Measurements from ENCODE around the gene TPO.

TPO gene

GRCh38 chr2:1546023-1546591 lies 132.8 kb downstream of the TPO start:
- TF ChIP-seq POLR2AphosphoS5 (IDR thresholded peaks at IDR 0.05; ENCODE audit: low read depth, low read length) (no peak), SIN3A (IDR thresholded peaks at IDR 0.05; ENCODE audit: borderline replicate concordance, insufficient read depth, low read length) (no peak), FOXP2 (optimal IDR thresholded peaks at IDR 0.05; ENCODE audit: borderline replicate concordance, extremely low read depth, extremely low read length, insufficient read depth) (no peak), TAF1 (IDR thresholded peaks at IDR 0.05; ENCODE audit: borderline replicate concordance, insufficient read depth, low read length) (no peak)
- TF ChIP-seq, protein P1, sequence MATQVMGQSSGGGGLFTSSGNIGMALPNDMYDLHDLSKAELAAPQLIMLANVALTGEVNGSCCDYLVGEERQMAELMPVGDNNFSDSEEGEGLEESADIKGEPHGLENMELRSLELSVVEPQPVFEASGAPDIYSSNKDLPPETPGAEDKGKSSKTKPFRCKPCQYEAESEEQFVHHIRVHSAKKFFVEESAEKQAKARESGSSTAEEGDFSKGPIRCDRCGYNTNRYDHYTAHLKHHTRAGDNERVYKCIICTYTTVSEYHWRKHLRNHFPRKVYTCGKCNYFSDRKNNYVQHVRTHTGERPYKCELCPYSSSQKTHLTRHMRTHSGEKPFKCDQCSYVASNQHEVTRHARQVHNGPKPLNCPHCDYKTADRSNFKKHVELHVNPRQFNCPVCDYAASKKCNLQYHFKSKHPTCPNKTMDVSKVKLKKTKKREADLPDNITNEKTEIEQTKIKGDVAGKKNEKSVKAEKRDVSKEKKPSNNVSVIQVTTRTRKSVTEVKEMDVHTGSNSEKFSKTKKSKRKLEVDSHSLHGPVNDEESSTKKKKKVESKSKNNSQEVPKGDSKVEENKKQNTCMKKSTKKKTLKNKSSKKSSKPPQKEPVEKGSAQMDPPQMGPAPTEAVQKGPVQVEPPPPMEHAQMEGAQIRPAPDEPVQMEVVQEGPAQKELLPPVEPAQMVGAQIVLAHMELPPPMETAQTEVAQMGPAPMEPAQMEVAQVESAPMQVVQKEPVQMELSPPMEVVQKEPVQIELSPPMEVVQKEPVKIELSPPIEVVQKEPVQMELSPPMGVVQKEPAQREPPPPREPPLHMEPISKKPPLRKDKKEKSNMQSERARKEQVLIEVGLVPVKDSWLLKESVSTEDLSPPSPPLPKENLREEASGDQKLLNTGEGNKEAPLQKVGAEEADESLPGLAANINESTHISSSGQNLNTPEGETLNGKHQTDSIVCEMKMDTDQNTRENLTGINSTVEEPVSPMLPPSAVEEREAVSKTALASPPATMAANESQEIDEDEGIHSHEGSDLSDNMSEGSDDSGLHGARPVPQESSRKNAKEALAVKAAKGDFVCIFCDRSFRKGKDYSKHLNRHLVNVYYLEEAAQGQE (IDR thresholded peaks at IDR 0.05; ENCODE audit: insufficient read depth in 1 of 2, low read depth in 2 of 2, low read length in 2 of 2), result no peak

DNA sequence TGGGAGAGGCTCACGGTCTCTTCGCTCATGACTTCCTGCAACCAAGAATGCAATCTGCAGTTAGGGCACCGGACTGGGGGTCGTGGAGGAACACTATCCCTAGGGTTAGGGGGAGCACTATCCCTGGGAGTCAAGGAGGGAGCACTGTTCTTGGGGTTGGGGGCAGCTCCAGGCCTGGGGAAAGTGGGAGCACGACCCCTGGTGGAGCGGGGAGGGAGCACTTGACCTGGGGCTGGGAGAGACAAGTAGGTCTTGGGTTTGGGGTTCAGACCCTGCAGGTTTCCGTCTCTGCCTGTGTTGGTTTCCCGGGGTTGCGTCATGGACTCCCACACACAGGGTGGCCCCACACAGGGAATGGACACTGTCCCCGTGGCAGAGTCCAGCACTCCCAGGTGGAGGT lies 133.6 kb downstream of the TPO start:
- TF ChIP-seq POLR2AphosphoS5 (IDR thresholded peaks at IDR 0.05; ENCODE audit: low read depth, low read length), result no peak
- TF ChIP-seq, protein P1 (IDR thresholded peaks at IDR 0.05; ENCODE audit: insufficient read depth in 1 of 2, low read depth in 2 of 2, low read length in 2 of 2), result no peak
- TF ChIP-seq SIN3A (IDR thresholded peaks at IDR 0.05; ENCODE audit: borderline replicate concordance, insufficient read depth, low read length), result no peak
- no peak for TF ChIP-seq FOXP2 (optimal IDR thresholded peaks at IDR 0.05; ENCODE audit: borderline replicate concordance, extremely low read depth, extremely low read length, insufficient read depth)
- no peak for TF ChIP-seq TAF1 (IDR thresholded peaks at IDR 0.05; ENCODE audit: borderline replicate concordance, insufficient read depth, low read length)

GRCh38 chr2:1548910-1549673 lies 135.8 kb downstream of the TPO start:
- TF ChIP-seq POLR2AphosphoS5 (IDR thresholded peaks at IDR 0.05; ENCODE audit: low read depth, low read length), result no peak
- no peak for TF ChIP-seq FOXP2 (optimal IDR thresholded peaks at IDR 0.05; ENCODE audit: borderline replicate concordance, extremely low read depth, extremely low read length, insufficient read depth)
- no peak for TF ChIP-seq SIN3A (IDR thresholded peaks at IDR 0.05; ENCODE audit: borderline replicate concordance, insufficient read depth, low read length)
- TF ChIP-seq, protein P1 (IDR thresholded peaks at IDR 0.05; ENCODE audit: insufficient read depth in 1 of 2, low read depth in 2 of 2, low read length in 2 of 2), result no peak
- no peak for TF ChIP-seq TAF1 (IDR thresholded peaks at IDR 0.05; ENCODE audit: borderline replicate concordance, insufficient read depth, low read length)

DNA sequence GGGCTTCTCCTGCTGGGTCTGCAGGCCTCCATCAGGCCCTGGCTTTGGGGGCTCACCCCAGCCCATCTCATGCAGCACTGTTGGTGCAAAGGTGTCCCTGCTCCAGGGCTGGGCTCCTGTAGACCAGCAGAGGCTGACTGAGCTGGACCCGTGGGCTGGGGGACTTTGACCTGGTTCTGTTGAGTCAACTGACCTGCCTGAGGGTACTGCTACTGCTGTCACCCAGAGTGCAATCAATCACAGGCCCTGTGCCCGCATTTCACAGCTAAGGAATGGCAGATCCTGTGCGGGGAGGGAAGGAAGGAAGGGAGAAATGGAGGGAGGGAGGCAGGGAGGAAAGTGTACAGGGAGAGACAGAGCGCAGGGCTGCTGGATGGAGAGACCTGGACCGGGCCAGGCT lies 136.8 kb downstream of the TPO start:
- TF ChIP-seq TAF1 (IDR thresholded peaks at IDR 0.05; ENCODE audit: borderline replicate concordance, insufficient read depth, low read length), result no peak
- no peak for TF ChIP-seq FOXP2 (optimal IDR thresholded peaks at IDR 0.05; ENCODE audit: borderline replicate concordance, extremely low read depth, extremely low read length, insufficient read depth)
- TF ChIP-seq, protein P1 (IDR thresholded peaks at IDR 0.05; ENCODE audit: insufficient read depth in 1 of 2, low read depth in 2 of 2, low read length in 2 of 2), result no peak
- no peak for TF ChIP-seq POLR2AphosphoS5 (IDR thresholded peaks at IDR 0.05; ENCODE audit: low read depth, low read length)
- no peak for TF ChIP-seq SIN3A (IDR thresholded peaks at IDR 0.05; ENCODE audit: borderline replicate concordance, insufficient read depth, low read length)

Measured in PFSK-1 (cell line).